H9 (cell line): ENCODE measurements around the gene CXorf65. TPM values are rescaled to one million over a fixed set of nuclear protein-coding genes. Genes with fewer than 3 reads are reported as not detected.
A peak's percentile ranks its signal among the peaks of the same experiment; 100 is the strongest.

ENCODE experiments used
- DNase-seq: peaks from one replicate; pipeline ENCODE4 v3.0.0-alpha.2; 2017
- H2AFZ ChIP-seq: one replicate; pipeline ENCODE4 v1.6.1; 2013; ENCODE audit warnings: mild to moderate bottlenecking, low read length, control low read depth, moderate library complexity
- H2AK5ac ChIP-seq: 2 replicates; pipeline ENCODE4 v1.6.1; 2013; ENCODE audit warnings: low read length, control low read depth, mixed read lengths; ENCODE audit not compliant: insufficient read length
- H2BK120ac ChIP-seq: one replicate; pipeline ENCODE4 v1.6.1; 2013; ENCODE audit warnings: low read depth, mild to moderate bottlenecking, low read length, control low read depth, inconsistent platforms; ENCODE audit not compliant: poor library complexity, severe bottlenecking
- H2BK12ac ChIP-seq: 2 replicates; pipeline ENCODE4 v1.6.1; 2013; ENCODE audit warnings: low read length, control low read depth, mixed read lengths, low read depth; ENCODE audit not compliant: insufficient read length
- H2BK15ac ChIP-seq: 2 replicates; pipeline ENCODE4 v1.6.1; 2013; ENCODE audit warnings: low read depth, low read length, control low read depth
- H2BK20ac ChIP-seq: one replicate; pipeline ENCODE4 v1.6.1; 2013; ENCODE audit warnings: low read depth, mild to moderate bottlenecking, low read length, control low read depth, inconsistent platforms; ENCODE audit not compliant: poor library complexity, severe bottlenecking
- H2BK5ac ChIP-seq: 2 replicates; pipeline ENCODE4 v1.6.1; 2013; ENCODE audit warnings: low read length, control low read depth, mixed read lengths; ENCODE audit not compliant: insufficient read length
- H3K14ac ChIP-seq: 2 replicates; pipeline ENCODE4 v1.6.1; 2013; ENCODE audit warnings: low read length, control low read depth; ENCODE audit not compliant: insufficient read depth
- H3K18ac ChIP-seq: 2 replicates; pipeline ENCODE4 v1.6.1; 2013; ENCODE audit warnings: low read depth, mild to moderate bottlenecking, mixed read lengths, low read length, control low read depth; ENCODE audit not compliant: insufficient read length
- H3K23ac ChIP-seq: 2 replicates; pipeline ENCODE4 v1.6.1; 2013; ENCODE audit warnings: low read length, control low read depth, mixed read lengths, low read depth; ENCODE audit not compliant: insufficient read length
- H3K23me2 ChIP-seq: 2 replicates; pipeline ENCODE4 v1.6.1; 2013; ENCODE audit warnings: low read depth, mild to moderate bottlenecking, mixed read lengths, low read length, control low read depth; ENCODE audit not compliant: insufficient read length, poor library complexity, severe bottlenecking
- H3K27ac ChIP-seq: 2 replicates; pipeline ENCODE4 v1.5.1; 2013; ENCODE audit warnings: low read length, control low read depth, mixed read lengths, low read depth; ENCODE audit not compliant: insufficient read length
- H3K27me3 ChIP-seq: 2 replicates; pipeline ENCODE4 v1.6.1; 2013; ENCODE audit warnings: low read length, control low read depth, inconsistent platforms; ENCODE audit not compliant: insufficient read depth
- H3K4ac ChIP-seq: 2 replicates; pipeline ENCODE4 v1.6.1; 2013; ENCODE audit warnings: low read depth, mild to moderate bottlenecking, control low read depth, inconsistent platforms, low read length, moderate library complexity
- H3K4me1 ChIP-seq: 2 replicates; pipeline ENCODE4 v1.6.1; 2013; ENCODE audit warnings: low read length, control low read depth, inconsistent platforms; ENCODE audit not compliant: insufficient read depth
- H3K4me2 ChIP-seq: 2 replicates; pipeline ENCODE4 v1.6.1; 2013; ENCODE audit warnings: low read length, control low read depth, mixed read lengths; ENCODE audit not compliant: insufficient read length, insufficient read depth
- H3K56ac ChIP-seq: 2 replicates; pipeline ENCODE4 v1.6.1; 2013; ENCODE audit warnings: low read depth, mild to moderate bottlenecking, mixed read lengths, low read length, control low read depth; ENCODE audit not compliant: insufficient read length
- H3K79me1 ChIP-seq: 2 replicates; pipeline ENCODE4 v1.6.1; 2013; ENCODE audit warnings: low read depth, mild to moderate bottlenecking, moderate library complexity, low read length, control low read depth, inconsistent platforms; ENCODE audit not compliant: insufficient read depth, poor library complexity, severe bottlenecking
- H3K79me2 ChIP-seq: 2 replicates; pipeline ENCODE4 v1.6.1; 2013; ENCODE audit warnings: low read length, control low read depth, inconsistent platforms; ENCODE audit not compliant: insufficient read depth
- H3K9ac ChIP-seq: 2 replicates; pipeline ENCODE4 v1.6.1; 2013; ENCODE audit warnings: low read length, control low read depth, mixed read lengths; ENCODE audit not compliant: insufficient read length; ENCODE audit errors: extremely low read depth
- H3K9me3 ChIP-seq: one replicate; pipeline ENCODE4 v1.6.1; 2013; ENCODE audit warnings: low read depth, low read length, inconsistent platforms; ENCODE audit not compliant: control insufficient read depth
- H3T11ph ChIP-seq: one replicate; pipeline ENCODE4 v1.6.1; 2013; ENCODE audit warnings: mild to moderate bottlenecking, low read length, control low read depth, inconsistent platforms
- H4K20me1 ChIP-seq: one replicate; pipeline ENCODE4 v1.6.1; 2013; ENCODE audit not compliant: control insufficient read depth, insufficient read length, insufficient read depth
- H4K5ac ChIP-seq: 2 replicates; pipeline ENCODE4 v1.6.1; 2013; ENCODE audit warnings: low read depth, mild to moderate bottlenecking, mixed read lengths, low read length, control low read depth; ENCODE audit not compliant: insufficient read length
- H4K8ac ChIP-seq: replicated peaks from 2 replicates; pipeline ENCODE4 v1.6.1; 2013; ENCODE audit warnings: low read length, control low read depth, mixed read lengths, low read depth; ENCODE audit not compliant: insufficient read length
- H4K91ac ChIP-seq: 2 replicates; pipeline ENCODE4 v1.6.1; 2013; ENCODE audit warnings: low read depth, mild to moderate bottlenecking, moderate library complexity, mixed read lengths, low read length, control low read depth; ENCODE audit not compliant: insufficient read length
- H3K27ac Mint-ChIP-seq, 3 experiments: 2 replicates in 2 of 3; 3 replicates in 1 of 3; pipeline ENCODE4 v1.8.0; 2020 to 2021; ENCODE audit warnings: mixed read lengths in 3 of 3, mild to moderate bottlenecking in 1 of 3, moderate library complexity in 1 of 3
- H3K27me3 Mint-ChIP-seq: 2 replicates; pipeline ENCODE4 v1.8.0; 2021; ENCODE audit warnings: low read depth, mild to moderate bottlenecking, moderate library complexity, mixed read lengths
- H3K36me3 Mint-ChIP-seq, 3 experiments: 2 replicates in 2 of 3; 3 replicates in 1 of 3; pipeline ENCODE4 v1.8.0; 2020 to 2021; ENCODE audit warnings: low read depth in 3 of 3, mixed read lengths in 3 of 3; ENCODE audit not compliant: insufficient read depth in 1 of 3
- H3K4me1 Mint-ChIP-seq, 2 experiments: 2 replicates each; pipeline ENCODE4 v1.8.0; 2020; ENCODE audit warnings: mixed read lengths in 2 of 2
- H3K4me3 Mint-ChIP-seq, 2 experiments: 2 replicates in 1 of 2; 3 replicates in 1 of 2; pipeline ENCODE4 v1.8.0; 2020 to 2021; ENCODE audit warnings: mild to moderate bottlenecking in 2 of 2, mixed read lengths in 2 of 2, moderate library complexity in 1 of 2
- H3K9me3 Mint-ChIP-seq, 2 experiments: 2 replicates in 1 of 2; 3 replicates in 1 of 2; pipeline ENCODE4 v1.8.0; 2020; ENCODE audit warnings: mild to moderate bottlenecking in 2 of 2, mixed read lengths in 2 of 2, moderate library complexity in 1 of 2
- CTCF ChIP-seq: fragments of 200-600 bp; sonication (generic); conservative IDR thresholded peaks from 3 replicates; pipeline ENCODE4 v1.8.0; 2021; ENCODE audit warnings: antibody characterized with exemption, mild to moderate bottlenecking
- WGBS: extraction: QIAGEN DNeasy Blood & Tissue Kit; methylation state at CpG from one replicate; pipeline ENCODE4 v1.1.7; 2013; ENCODE audit warnings: missing lambda C conversion rate, low lambda C conversion rate, mixed read lengths; ENCODE audit not compliant: insufficient read length; ENCODE audit errors: extremely low coverage; 5-methylcytosine and 5-hydroxymethylcytosine counted together
- total RNA-seq: library from RNA; stranded (reverse); gene quantifications from 2 replicates; pipeline ENCODE4 v1.2.1, GENCODE V29; 2021

CXorf65 gene
- total RNA-seq, 1 experiment from 2014 or later, result not detected

GRCh38 chrX:71098951-71099506, 7.5 kb downstream of the CXorf65 start:
- no peak overlapping the region for H2AK5ac ChIP-seq
- H3K4me2 ChIP-seq, result peak overlapping the region; percentile 35
- H4K5ac ChIP-seq, result no peak overlapping the region
- no peak overlapping the region for H3T11ph ChIP-seq
- H3K4me1 ChIP-seq, result peaks cover 6% of the 10 kb centered on the region; the same call in 1 of the 2 replicates
- H4K91ac ChIP-seq, result no peak overlapping the region
- H3K9me3 ChIP-seq, result peaks cover 4% of the 10 kb centered on the region
- Mint-ChIP-seq H3K4me1 (peaks cover 47 to 60% of the 10 kb centered on the region in 2 experiments), H3K27ac (peak overlapping the region in 1 of 3 experiments; percentile 89; a peak in 3 of 7 replicates), H3K27me3 (peaks cover 46% of the 10 kb centered on the region), H3K4me3 (peak overlapping the region; percentile 46 to 74), H3K9me3 (peaks cover 66 to 73% of the 10 kb centered on the region in 2 experiments), H3K36me3 (peaks cover 0 to 5% (median 5%) of the 10 kb centered on the region in 3 experiments; a peak in 5 of 7 replicates)
- no peaks in the 10 kb centered on the region for H3K79me1 ChIP-seq
- peaks cover 7% of the 10 kb centered on the region for H3K23me2 ChIP-seq
- H4K20me1 ChIP-seq, result no peaks in the 10 kb centered on the region
- no peak overlapping the region for H3K14ac ChIP-seq
- H3K18ac ChIP-seq, result no peak overlapping the region
- no peak overlapping the region for H2AFZ ChIP-seq
- no peak overlapping the region for H3K9ac ChIP-seq
- no peak overlapping the region for H3K4ac ChIP-seq
- no peaks in the 10 kb centered on the region for H3K79me2 ChIP-seq
- no peak overlapping the region for H2BK5ac ChIP-seq
- no peak for TF ChIP-seq CTCF
- no peak overlapping the region for H3K23ac ChIP-seq
- DNase-seq, result peak; percentile 34
- H4K8ac ChIP-seq, result no peak overlapping the region
- no peak overlapping the region for H2BK20ac ChIP-seq
- H3K27me3 ChIP-seq, result no peaks in the 10 kb centered on the region; the same call in 1 of the 2 replicates
- no CpG with 5 or more reads among the region's 5 CpGs for WGBS
- H2BK120ac ChIP-seq, result no peak overlapping the region
- H3K27ac ChIP-seq, result no peak overlapping the region
- H3K56ac ChIP-seq, result no peak overlapping the region
- no peak overlapping the region for H2BK12ac ChIP-seq
- no peak overlapping the region for H2BK15ac ChIP-seq
